ENCODE results near the gene INVS. TPM values are rescaled to one million over a fixed set of nuclear protein-coding genes. Genes with fewer than 3 reads are reported as not detected.

INVS gene
- total RNA-seq, 4 donors from 2014 or later: 22.1 to 56.9 (median 37.3) TPM

DNA sequence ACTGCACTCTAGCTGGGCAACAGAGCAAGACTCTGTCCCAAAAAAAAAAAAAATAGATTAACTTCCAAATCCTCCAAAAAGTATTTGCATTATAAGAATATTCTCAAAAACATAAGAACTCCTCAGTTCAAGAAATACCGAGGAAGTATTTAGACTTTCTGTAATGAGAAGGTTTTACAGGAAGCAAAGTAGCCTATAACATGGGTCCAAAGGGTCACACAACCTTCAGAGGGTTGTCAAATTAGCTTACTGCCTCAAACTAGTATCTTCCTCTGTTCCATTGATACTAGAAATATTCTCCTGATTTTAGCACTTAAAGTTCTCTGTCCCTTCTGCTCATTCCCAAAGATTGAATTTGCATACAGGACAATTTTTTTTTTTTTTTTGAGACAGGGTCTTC is 121.9 kb downstream of the INVS start:
- no peaks in the 10 kb centered on the region for H3K4me1 ChIP-seq
- H3K27ac ChIP-seq: no peak overlapping the region
- H3K4me3 ChIP-seq: no peak overlapping the region
- peaks cover 0 to 1% (median 0%) of the 10 kb centered on the region in 3 donors for H3K36me3 ChIP-seq
- no peaks in the 10 kb centered on the region for H3K9me3 ChIP-seq
- H3K27me3 ChIP-seq: no peaks in the 10 kb centered on the region
- TF ChIP-seq, protein P1, sequence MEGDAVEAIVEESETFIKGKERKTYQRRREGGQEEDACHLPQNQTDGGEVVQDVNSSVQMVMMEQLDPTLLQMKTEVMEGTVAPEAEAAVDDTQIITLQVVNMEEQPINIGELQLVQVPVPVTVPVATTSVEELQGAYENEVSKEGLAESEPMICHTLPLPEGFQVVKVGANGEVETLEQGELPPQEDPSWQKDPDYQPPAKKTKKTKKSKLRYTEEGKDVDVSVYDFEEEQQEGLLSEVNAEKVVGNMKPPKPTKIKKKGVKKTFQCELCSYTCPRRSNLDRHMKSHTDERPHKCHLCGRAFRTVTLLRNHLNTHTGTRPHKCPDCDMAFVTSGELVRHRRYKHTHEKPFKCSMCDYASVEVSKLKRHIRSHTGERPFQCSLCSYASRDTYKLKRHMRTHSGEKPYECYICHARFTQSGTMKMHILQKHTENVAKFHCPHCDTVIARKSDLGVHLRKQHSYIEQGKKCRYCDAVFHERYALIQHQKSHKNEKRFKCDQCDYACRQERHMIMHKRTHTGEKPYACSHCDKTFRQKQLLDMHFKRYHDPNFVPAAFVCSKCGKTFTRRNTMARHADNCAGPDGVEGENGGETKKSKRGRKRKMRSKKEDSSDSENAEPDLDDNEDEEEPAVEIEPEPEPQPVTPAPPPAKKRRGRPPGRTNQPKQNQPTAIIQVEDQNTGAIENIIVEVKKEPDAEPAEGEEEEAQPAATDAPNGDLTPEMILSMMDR (IDR thresholded peaks at IDR 0.05): no peak
- TF ChIP-seq POLR2A (IDR thresholded peaks at IDR 0.05): no peak
- DNase-seq: no peak

DNA sequence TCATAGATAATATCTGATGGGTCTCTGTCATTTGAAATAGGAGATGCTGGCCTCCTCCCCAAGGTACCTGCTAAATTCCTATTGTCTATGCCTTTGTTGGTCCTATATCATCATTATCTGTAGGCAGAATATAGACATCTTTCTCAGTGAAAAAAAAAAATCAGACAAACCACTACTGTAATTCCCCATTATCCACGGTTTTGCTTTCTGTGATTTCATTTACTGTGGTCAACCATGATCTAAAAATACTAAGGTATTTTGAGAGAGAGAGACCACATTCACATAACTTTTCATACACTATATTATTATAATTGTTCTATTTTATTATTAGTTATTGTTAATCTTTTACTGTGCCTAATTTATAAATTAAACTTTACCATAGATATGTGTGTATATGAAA is 122.5 kb downstream of the INVS start:
- H3K4me3 ChIP-seq: no peak overlapping the region
- no peak for DNase-seq
- no peaks in the 10 kb centered on the region for H3K4me1 ChIP-seq
- no peak overlapping the region for H3K27ac ChIP-seq
- no peaks in the 10 kb centered on the region for H3K9me3 ChIP-seq
- no peaks in the 10 kb centered on the region for H3K27me3 ChIP-seq
- no peak for TF ChIP-seq POLR2A (IDR thresholded peaks at IDR 0.05)
- TF ChIP-seq, protein P1 (IDR thresholded peaks at IDR 0.05): no peak
- H3K36me3 ChIP-seq: peaks cover 0 to 7% (median 0%) of the 10 kb centered on the region in 3 donors

DNA sequence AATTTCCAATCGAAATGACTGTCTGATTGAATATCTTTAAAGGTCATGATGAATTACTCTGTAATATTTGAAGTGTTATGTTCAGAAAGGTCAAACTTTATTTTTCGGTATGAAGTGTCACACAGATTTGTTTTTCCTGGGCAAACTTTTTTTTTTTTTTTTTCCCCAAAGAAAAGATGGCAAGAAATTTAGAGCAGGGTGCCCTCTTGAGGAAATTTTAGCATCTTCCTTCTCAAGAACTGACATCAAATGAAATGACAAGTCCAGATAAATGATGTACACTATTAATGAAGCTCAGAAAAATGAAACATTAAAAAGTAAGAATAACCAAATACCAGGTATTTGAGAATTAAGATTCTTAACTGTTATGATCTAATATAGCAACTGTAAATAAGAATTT is 123.6 kb downstream of the INVS start:
- Histone ChIP-seq H3K27me3 (no peaks in the 10 kb centered on the region), H3K36me3 (peaks cover 0 to 16% (median 0%) of the 10 kb centered on the region in 3 donors), H3K4me1 (no peaks in the 10 kb centered on the region), H3K4me3 (no peak overlapping the region), H3K9me3 (no peaks in the 10 kb centered on the region), H3K27ac (no peak overlapping the region)
- DNase-seq: no peak
- TF ChIP-seq POLR2A (IDR thresholded peaks at IDR 0.05): no peak
- TF ChIP-seq, protein P1 (IDR thresholded peaks at IDR 0.05): no peak

DNA sequence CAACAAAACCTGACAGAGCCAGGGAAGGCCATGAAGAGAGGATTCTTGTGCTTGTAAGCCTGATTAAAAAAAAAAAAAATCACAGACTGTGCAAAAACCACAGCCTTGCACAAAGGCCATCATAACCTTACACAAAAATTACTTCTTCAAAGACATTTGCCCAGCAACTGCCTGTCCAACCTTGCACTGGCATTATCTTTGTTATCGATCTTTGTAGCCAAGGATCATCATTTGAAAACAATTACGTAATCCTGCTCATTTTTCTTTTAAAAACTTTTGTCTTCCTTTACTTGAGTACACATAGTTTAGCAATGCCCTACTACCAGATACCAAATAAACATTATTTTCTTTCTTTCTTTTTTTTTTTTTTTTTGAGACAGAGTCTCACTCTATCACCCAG is 128.6 kb downstream of the INVS start:
- Histone ChIP-seq H3K4me1 (no peaks in the 10 kb centered on the region), H3K9me3 (no peaks in the 10 kb centered on the region), H3K27ac (no peak overlapping the region), H3K27me3 (no peaks in the 10 kb centered on the region), H3K36me3 (peaks cover 0 to 18% (median 0%) of the 10 kb centered on the region in 3 donors), H3K4me3 (no peak overlapping the region)
- no peak for DNase-seq
- TF ChIP-seq POLR2A (IDR thresholded peaks at IDR 0.05): no peak
- TF ChIP-seq, protein P1 (IDR thresholded peaks at IDR 0.05): no peak

DNA sequence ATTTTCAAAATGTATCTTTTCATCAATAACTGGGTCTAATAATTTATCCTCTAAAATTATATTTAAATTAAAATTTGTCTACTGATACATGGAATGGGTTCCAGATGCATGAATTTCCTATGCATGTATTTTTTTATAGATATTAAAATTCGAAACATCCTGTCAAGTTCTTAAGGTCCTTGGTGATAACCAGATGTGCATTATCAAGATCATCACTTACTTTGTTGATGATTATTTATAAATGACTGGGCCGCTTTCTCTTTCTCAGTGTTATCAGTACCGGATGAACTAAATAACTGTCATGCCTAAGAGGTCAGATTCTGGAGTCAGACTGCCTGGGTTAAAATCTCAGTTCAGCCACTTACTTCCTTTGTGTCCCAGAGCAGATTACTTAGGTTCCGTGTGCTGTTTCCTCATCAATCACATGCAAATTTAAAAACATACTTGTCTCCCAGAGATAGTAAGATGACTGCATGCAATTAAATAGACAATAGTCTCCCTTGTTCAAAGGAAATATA is 129.4 kb downstream of the INVS start:
- H3K9me3 ChIP-seq: no peaks in the 10 kb centered on the region
- TF ChIP-seq, protein P1 (IDR thresholded peaks at IDR 0.05): no peak
- no peak for TF ChIP-seq POLR2A (IDR thresholded peaks at IDR 0.05)

DNA sequence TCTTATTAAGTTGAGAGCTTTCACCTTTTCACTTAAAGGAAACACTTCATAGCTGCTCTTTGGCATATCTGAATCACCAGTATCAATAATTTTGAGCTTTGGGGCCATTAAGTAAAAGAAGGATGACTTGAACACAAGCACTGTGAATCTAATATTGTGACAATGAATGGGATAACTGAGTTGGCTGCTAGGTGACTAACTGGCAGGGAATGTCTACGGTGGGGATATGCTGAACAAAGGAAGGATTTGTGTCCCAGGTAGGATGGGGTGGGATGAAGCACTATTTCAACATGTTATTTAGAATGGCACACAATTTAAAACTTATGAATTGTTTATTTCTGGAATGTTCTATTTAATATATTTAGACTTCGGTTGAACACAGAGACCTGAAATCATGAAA is 130.1 kb downstream of the INVS start:
- Histone ChIP-seq H3K27ac (no peak overlapping the region), H3K36me3 (peaks cover 0 to 18% (median 0%) of the 10 kb centered on the region in 3 donors), H3K4me1 (no peaks in the 10 kb centered on the region), H3K4me3 (no peak overlapping the region), H3K27me3 (no peaks in the 10 kb centered on the region), H3K9me3 (no peaks in the 10 kb centered on the region)
- TF ChIP-seq, protein P1 (IDR thresholded peaks at IDR 0.05): no peak
- DNase-seq: no peak

More for the DNA sequence above, 129.4 kb downstream of the INVS start:
- H3K27me3 ChIP-seq: no peaks in the 10 kb centered on the region
- no peak for DNase-seq
- H3K36me3 ChIP-seq: peaks cover 0 to 18% (median 0%) of the 10 kb centered on the region in 3 donors
- no peak overlapping the region for H3K4me3 ChIP-seq
- no peak overlapping the region for H3K27ac ChIP-seq
- H3K4me1 ChIP-seq: no peaks in the 10 kb centered on the region
